GM19324 (cell line): ENCODE measurements around the gene FKBP8.

Source experiments
- ATAC-seq: cut with Tn5 transposase; IDR thresholded peaks from one replicate; pipeline ENCODE4 v1.9.1; 2021; ENCODE audit warnings: mild to moderate bottlenecking, moderate library complexity; ENCODE audit not compliant: unreplicated experiment, low FRiP score

FKBP8 gene

DNA sequence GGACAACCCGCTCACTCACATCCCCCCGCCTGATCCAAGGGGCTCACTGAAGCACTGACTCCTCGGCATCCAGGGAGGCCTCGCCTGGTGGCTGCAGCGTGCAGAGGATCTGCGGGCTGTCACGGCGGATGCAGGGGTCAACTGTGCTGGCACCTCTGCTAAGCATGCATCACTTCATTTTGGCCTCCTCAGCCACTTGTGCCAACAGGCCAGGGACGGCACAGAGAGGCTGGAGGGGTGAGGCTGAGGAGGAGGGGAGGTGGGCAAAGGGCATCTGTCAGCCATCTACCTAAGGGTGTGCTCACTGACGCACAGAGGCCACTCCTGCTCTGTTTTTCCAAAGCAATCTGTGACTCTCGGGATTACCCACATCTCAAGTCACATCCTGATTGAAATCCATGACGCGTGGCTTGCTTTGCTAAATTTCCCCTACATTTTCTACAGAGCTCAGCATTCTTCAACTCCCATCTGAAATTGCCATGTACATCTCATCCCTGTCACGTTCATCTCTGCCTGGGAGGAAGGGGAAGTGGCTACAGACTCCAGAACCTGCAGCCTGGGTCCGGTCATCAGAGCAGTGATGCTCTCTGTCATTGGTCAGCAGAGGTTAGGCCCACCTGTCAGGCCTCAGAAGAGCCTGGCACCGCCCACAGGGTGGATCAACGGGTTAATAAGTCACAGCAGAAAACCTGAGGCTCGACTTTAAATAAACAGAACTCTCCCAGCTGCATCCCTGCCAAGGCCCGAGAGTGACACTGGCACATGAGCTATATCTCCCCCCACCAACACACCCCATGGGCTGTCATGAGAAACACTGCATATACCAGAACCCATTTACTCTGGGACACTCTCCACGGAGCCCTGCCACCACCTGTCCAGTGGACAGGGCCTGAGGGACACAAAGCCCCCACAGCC, 39.1 kb downstream of the FKBP8 start:
- ATAC-seq: no peak

DNA sequence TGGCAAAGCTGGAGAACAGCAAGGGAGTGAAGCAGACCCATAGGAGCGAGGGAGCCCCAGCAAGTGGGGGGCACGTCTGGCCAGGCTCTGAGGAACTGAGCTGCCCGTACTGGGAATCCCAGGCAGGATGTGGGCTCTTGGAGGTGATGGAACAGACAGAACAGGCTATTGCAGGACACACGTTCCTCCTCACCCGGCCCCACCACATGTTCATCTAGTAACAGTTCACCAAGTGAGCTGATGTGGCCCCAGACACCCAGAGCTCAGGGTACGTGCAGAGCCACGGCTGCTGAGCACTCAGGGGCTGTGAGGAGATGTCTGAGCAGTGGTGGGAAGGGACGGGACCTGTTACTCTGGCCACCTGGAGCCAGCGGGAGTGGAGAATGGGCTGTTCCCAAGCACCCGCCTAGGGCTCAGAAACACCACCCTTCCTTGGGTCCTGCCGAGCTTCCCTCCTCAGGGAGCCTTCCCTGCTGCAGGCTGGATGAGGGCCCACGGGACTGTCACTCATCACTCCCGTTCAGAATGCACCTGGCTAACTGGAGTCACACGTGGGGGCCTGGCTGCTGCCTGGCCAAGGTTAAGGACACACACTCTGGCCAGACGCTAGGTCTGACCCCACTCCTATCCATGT, 39.9 kb downstream of the FKBP8 start:
- ATAC-seq: no peak

DNA sequence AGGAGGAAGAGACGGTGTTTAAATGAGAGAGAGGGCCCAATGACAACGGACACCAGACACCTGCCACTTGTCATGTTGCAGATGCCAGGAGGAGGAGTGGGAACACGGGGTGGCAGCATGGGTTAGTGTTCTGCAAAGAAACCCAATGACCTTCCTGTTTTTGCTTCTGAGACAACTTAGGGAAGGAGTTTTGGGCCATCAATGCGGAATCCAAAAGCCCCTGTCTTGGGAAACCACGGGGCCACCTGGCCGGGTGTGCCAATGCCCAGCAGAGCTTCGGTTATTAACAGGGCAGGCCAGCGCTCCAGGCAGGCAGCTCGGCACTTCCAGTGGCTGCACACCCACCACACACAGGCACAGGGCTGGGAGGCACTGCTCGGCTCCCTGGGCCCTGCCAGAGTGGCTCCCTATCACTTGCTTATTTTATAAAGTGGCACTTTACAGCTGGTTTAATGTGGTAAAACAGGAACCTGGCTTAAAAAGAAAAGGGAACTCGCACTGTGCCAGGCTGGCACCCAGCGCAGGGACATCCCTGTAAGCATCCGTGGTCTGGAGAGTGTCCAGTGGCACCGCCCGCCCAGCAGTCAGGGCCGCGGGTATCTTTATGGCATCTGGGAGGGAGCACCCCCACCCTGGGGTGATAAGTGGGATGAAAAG, 40.6 kb downstream of the FKBP8 start:
- ATAC-seq: no peak

DNA sequence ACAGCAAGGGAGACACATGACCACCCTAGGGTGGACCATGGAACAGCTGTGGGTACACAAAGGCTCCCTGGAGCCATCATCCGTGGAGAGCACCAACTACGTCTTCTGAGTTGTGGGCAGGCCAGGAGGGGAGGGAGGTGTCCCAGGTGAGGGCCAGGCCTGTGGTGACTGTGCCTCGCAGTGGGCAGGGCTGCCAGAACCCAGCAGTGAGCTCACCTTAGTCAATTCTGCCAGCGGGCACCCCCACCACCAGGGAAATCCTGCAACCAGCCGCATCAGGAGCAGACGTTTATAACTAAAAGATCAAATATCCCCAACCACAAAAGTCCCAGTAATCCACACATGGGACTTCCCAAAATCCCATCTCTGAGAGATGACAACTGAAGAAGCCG, 41.1 kb downstream of the FKBP8 start:
- ATAC-seq: no peak

DNA sequence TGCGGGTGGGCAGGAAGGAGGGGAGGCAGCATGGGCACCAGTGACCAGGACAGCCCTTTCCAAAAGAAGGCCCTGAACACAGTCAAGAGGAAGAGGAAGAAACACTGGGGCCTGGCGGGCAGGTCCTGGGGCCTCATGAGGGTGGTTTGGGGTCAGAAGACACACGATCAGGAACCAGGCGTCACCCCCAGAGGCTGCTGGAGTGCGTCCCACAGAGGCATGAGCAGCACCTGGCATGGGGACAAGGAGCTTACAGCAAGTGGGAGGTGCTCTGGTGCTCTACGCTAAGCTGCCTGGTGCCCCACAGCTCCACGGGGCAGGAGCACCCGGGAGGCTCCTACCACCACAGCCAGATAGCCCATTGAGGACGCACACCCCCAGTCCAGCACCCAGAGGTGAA, 41.5 kb downstream of the FKBP8 start:
- no peak for ATAC-seq

DNA sequence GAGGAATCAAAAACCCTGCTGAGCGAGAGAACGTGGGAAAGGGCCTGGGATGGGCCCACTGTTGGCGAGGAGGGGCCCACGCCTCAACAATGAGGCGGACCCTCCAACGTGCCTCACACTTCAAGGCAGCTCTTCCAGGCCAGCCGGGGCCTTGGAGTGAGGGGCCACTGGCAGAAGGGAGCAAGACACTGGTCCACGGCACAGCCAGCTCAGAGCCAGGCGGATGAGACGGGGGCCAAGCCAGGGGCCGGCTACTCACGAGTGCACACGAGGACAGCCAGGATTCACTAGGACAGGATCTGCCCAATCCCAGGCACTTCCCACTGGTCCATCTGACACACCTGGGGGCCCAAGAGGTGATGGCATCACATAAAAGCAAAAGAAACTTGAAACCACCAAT, 42.0 kb downstream of the FKBP8 start:
- no peak for ATAC-seq

DNA sequence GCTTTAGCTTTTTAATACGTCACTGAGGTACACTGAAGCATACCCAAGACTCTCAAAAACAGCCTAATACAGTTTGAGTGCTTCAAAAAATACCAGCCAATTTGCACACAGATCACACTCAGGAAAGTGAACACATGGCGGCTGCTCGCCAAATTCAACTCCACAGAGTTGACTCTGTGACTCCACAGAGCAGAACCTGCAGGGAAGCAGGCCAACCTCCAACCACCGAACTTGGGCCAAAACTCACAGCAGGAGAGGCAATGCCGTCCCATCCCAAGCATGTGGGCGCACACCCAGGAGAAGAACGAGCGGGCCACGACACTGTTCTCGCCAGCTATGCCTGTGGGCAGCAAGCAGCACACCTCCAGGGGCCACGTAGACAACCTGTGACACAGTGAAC, 42.6 kb downstream of the FKBP8 start:
- no peak for ATAC-seq

DNA sequence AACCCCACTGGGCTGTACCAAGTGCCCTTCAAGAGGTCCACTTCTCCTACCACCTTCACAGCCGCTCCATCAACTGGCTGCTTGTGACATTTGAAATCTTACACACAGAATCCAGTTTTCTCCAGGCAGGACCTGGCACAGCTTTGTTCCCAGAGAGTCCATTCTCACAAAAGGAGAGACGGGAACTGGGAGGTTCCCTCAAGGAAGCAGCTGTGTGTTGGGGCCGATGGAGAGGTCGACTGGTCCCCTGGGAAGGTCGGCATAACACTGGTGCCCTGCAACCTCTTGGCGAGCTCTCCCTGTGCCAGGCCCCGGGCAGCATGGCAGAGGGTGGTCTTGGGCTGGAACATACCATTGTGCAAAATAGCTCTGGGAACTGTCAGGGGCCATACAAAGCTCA, 43.0 kb downstream of the FKBP8 start:
- no peak for ATAC-seq

DNA sequence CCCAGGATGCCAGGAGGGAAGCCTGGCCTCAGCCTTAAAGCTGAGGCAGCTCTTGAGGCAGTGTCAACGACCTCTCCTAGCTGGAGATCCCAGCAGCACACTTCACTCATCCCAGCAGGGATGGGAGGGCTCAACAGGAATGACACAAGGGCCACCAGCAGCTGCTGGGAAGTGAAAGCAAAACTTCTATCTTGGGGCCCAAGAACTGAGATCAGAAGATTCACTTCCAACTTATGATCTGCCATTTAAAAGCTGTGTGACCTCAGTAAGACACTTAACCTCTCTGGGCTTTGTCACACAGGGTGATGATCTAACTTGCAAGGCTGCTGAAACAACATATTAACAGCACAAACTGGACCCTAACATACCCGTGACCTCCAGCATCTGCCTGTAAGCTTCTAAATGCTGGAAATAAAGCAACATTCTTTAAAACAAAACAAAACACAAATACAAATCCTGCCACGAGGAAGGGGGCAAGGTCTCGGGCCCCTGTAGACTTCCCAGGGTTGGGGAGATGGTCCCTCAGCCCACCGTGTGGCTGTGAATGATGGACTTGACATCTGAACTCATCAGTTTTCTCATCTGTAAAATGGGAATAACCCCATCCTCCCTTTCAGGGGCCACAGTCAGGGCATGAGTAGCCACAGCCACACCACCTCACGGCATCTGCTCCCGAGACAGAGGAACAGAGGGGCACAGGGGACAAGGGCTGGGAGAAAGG, 44.2 kb downstream of the FKBP8 start:
- ATAC-seq: no peak

DNA sequence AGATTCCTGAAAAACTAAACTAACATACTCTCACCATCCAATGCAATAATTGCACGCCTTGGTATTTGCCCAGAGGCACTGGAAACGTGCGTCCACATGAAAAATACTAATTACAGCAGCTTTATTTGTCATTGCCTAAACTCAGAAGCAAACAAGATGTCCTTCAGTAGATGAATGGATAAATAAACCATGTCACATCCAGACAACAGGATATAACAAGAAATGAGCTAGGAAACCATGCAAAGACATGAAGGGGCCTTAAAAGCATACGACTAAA, 46.5 kb downstream of the FKBP8 start:
- no peak for ATAC-seq

DNA sequence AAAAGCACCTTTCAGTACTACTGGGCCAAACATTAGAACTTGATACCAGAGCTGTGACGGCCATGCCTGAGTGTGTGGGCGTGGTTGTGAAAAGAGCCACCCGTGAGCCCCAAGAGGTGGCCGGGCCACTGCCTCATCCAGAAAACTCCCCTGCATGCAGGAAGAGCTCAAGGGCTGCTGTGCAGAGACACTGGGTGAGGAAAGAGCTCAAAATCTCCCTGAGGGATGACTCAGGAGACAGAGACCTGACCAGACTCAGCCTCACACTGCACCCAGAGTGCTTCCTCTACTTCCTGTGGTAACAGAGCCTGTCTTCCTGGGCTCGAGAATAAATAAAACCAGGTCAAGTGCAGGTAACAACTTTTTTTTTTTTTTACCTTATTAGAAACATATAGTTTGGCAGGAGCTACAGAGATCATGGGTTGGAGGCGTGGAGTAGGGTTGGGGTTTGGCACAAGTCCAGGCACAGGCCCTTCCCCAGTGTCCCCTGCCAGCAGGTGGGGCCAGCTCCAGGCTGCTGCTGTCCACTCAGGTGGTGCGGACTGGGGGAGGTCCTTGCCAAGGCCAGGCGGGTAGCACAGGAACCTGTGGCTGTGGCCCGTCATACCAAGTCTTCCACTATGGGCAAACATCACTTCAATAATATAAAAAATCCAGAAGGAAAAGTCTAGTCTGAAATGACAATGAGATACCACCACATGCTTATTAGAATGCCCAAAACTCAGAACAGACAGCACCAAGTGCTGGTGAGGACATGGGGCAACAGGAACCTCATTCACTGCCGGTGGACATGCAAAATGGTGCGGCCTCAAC, 47.0 kb downstream of the FKBP8 start:
- ATAC-seq: no peak

DNA sequence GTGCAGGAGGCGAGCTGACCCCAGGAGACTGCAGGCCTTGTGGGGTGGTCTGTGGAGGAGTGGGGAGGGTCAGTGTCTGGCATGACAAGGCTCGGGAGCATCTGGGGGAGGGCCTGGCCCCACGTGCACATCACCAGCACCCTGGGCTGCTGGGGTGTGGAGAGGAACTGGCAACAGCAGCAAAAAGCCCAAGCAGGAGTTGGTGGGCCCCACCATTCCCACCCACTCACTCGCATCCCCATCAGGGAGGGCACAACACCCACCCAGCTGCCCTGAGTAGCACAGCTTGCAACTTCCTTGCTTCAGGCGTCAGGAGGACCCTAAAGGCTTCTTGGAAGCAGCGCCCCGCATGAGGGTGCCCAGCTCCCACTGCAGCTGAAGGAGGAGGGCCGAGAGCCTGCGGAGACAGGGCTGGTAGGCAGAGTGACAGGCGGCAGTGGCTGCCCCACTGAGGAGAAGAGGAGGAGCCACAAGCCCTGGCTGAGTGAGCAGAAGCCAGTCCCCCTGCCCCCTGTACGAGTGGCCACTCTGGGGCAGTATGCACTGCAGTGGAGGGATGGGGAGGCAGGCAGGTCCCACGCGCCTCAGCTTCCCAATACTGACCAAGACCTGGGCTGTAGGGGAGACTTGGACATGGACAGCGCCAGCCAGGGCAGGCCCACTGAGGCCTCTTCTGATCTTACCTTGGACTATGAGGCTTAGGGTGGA, 48.0 kb downstream of the FKBP8 start:
- no peak for ATAC-seq

DNA sequence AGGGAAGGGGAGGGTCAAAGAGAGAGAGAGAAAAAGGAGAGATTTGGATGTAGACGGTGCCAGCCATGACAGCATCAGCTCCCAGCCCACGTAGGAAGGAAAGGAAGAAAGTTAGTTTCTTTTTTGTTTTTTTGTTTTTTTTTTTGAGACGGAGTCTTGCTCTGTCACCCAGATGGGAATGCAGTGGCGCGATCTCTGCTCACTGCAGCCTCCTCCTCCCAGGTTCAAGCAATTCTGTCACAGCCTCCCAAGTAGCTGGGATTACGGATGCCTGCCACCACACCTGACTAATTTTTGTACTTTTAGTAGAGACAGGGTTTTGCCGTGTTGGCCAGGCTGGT, 49.1 kb downstream of the FKBP8 start:
- no peak for ATAC-seq

DNA sequence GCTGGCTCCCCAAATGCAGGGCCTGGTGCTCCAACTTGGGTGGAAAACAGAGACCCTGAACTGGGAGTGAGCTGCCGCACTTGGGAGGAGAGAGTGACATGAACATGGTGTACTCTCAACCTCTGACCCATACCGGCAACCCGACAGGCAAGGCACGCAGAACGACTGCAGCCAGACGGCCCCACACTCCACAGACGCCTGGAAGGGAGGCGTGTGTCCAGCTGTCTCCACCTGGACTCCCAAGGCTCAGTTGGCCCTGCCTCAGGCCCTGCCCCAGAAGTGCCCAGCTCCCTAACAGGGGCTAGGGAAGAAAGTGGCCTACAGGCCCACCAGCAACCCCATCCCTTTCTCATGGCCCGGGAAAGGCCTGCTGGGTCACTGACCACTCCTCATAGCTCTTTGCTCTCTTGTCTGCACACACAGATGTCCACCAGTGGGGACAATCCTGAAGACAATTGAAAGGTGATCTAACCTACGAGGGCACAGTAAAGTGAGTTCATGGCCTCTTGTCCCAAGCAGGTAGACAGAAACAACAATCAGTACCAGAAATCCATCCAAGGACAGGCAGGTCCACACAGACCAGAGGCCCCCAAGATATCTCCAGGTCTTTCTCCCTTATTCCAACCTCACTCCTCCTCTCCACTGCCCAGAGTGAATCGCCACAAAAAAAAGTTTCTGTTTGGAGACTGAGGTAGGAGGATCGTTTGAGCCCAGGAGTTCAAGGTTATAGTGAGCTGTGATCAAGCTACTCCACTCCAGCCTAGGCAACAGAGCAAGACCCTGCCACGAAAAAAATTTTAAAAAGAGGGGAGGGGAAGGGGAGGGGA, 49.7 kb downstream of the FKBP8 start:
- no peak for ATAC-seq

DNA sequence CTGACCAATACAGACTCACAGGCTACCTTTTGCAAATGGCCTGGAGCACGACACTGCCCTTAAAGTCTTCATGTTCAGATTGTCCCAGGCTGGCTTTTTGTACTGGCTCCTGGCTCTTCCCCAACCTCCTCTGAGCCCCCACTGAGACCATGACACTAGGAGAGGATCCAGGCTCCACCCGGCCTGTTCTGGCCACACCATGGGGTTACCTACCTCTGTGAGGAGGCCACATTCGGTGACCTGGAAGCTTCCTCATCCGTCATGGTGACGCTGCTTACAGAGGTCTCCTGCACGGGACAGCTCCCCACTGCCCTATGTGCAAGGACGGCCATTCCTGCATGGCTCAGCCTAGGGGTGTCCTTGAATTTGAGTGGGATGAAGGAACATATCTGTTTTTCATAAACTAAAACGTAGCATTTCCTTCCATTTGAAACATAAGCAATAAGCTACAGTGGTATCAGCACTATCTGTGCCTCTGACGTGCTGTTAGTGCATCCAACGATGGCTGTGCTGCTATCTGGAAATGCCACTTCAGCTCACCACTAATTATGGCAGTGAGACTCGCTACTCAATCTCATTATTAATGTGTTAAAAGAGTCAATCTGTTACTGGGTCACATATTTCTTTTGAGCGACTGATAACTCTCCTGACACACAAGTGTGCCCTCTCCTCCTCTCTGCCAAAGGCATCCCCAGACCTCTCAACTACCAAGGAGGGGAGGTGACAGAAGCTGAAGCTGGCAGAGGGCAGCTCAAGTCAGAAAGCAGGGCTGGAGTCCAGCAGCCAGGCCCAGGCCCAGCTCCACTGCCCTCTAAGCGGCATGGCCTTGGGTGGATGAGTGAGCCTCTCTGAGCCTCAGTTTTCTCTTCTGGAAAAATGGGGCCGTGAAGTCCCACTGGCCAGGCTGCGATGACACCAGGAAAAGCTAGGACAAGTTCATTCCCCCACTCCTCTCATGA, 51.1 kb downstream of the FKBP8 start:
- no peak for ATAC-seq

DNA sequence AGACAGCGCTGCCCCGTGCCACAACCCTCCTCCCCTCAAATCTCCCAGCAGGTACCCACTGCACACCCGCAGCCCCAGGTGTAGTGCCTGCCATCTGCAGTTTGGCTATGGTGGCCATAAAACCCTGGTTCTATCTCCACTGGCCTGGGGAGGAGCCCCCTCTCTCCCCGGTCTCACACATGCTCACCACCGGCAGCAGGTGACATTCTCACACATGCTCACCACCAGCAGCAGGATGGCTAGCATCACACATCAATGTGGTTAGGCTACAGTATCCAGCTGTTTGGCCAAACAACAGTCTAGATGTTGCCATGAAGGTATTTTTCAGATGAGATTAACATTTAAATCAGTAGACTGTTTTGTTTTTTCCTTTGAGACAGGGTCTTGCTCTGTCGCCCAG, 52.6 kb downstream of the FKBP8 start:
- no peak for ATAC-seq

DNA sequence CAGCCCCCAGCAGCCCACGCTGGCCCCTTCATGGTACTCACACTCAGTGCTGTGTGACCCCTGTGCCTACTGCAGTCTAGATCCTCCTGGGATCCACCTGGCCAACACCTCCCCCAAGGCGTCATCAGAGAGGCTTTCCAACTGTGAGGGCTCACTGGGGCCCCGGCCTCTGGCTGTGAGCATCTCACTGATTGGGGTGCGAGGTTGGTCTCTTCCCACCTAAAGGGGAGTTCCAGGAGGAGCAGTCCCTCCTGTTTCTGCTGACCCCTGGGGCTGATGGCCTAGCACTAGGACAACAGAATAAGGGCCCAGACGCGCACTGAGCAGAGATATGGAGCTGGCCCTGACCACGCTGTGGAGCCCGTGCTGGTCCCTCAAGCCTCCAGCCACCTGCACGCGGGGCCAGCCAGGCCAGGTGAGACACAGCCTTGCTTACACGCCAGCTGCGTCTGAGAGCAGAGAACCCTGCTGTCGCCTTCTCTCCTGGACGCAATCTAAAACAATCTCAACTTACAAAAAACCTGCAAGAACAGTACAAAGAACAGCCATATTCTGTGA, 53.7 kb downstream of the FKBP8 start:
- ATAC-seq: no peak
